OCI-M2 (cell line): ENCODE data around the gene POU3F2.

ENCODE experiments used
- DNase-seq: peaks from one replicate; lab custom pipeline; 2025; ENCODE audit not compliant: unreplicated experiment; lab: John Stamatoyannopoulos, UW

POU3F2 gene

DNA sequence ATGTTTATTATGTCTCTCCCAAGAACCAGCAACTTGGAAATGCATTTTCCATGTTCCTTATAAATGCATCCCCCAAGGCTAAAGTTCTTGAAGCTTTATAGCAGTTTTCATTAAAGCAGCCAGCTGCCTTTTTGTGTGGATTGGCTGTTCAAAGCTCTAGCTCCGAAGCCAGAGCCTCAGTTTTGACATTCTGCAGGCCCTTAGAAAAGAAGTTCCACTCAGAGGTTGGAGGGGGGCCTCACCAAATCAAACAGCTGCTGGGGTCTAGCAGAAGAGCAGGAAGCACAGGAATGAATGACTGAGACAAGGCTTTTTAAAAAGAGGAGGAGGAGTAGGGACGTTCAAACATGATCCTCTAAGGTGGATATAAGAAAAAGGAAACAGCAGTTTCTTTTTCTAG lies 4.2 kb upstream of the POU3F2 start:
- DNase-seq = no peak

DNA sequence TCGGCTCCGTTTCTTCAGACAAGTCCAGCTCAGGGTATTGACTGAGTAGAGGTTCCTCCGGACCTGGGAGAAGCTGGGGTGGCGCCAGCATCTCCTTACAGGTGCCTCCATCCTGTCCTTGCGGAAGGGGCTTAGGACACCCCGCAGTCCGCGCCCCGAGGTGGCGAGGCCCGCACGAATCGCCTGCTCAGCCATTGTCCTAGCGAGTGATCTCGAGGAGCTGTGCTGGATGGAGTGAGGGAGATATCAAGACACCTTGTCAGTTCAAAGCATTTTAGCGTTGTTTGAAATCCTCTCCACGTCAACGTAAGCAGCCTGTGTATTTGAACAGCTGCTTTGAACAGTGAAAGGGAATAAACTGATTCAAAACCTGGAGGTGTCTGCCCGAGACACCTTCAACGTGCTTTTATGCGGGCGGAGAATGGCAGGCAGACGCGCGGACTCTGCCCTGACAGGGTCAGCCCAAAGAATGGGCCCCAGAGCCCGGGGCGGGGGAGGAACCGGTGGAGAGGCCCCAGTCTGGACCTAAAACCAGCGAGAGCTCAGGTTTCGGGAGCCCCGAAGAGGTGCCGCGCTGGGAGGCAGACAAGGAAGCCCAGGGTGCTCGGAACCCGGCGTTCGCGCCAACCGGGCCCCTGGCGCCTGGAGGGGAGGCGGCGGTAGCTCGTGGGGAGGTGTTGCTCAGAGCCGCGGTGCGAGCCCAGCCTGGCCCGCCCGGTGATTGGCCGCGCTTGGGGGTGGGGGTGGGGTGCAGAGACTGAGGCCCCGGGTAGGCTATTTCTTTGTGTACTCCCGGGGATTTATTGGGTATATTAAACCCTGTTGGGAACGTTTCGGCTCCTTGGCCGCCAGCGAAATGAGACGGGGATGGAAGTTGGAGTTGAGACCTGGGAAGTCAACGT lies 3.1 kb upstream of the POU3F2 start:
- DNase-seq = no peak

DNA sequence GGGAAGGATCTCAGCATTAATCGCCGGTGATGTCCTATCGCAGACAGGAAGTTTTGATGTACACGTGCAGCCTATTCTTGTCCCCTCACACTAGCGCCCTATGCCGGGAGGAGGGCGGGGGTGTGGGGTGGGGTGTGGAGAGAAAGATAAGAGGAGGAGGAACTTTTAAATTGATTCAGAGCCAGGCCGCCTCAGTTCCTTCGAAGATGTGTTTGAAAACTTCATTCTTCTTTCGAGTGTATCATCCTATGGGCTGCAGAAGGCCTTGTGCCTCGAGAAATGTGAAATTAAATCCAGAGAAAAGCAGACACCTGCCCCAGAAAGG lies 2.5 kb upstream of the POU3F2 start:
- no peak for DNase-seq

DNA sequence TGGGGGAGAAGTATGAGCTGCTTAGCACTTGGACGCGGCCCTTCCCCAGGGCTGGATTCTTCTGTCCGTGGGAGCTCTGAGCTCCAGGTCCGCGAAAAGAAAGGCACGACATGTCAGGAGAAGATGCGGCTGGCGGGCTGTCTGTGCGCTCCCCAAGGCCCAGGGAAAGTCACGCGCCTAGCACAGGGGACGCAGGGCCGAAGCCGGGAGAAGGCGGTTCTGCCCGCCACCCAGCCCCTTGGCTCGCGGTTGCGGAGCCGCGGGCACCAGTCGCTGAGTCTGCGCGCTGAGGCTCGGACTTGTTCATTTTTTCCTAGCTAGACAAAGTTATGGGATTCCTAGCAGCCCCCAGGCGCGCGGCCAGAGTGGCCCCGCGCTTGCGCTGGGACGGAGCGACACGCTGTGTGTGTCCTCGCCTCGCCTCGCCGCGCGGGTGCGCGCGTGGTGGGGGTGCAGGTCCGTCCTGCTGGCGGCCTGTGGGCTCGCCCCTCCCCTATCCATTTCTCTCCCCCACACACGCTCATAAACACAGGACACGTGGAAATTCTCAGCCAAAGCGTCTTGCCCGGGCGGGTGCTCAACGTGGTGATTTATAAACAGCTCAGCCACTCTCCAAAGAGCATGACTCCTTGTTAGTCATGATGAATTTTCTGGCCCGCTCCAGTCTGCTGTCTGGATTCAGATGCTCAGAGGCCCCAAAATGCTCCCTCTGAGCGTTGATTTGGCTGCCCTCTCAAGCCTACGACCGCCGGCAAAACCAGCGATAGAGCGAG lies 1.9 kb upstream of the POU3F2 start:
- DNase-seq = no peak

DNA sequence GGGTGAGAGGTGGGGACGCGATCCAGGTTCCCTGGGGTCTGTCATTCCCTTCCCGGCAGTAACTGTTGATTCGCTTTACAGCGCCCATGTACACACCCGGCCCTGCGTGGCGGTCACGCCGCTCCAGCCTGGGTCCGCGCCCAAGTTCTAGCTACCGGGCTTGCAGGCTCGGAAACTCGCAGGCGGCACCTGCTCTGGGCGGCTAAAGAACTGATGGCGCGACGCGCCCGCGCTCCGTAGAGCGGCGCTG lies 1.4 kb upstream of the POU3F2 start:
- no peak for DNase-seq

DNA sequence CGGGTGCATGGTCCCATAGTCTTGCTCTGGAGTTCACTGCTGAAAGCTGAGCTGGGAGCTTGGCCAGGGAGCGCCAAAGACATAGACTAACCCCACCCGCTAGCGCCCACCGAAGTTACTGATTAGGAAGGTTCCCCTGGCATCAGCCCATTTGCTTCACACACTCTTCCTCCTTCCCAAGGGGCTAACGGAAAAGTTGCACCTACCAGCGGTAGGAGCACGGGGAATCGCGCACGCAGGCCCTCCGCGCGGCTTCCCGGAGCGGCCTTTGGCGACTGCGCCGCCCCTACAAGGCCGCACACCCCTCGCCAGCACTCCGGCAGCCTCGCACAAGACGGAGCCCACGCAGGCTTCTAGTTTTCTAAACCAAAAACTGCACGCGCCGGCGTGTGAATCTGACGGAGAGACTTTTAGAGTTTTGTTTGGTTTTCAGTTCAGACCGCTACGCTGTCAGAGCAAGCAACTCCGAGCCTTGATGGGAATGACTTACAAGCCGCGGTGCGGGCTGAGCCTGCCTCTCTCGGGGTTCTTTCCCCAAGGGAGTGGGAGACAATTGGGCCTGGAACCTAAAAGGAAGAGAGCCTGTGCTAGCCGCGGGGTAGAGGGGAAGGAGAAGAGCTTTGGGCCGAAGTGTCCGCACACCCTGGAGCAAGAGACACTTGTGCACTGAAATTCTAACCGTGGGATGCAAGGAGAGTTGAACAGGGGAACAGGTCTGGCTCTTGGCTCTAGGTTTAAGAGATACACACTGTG lies 891 bp upstream of the POU3F2 start:
- DNase-seq = peak; percentile 14

DNA sequence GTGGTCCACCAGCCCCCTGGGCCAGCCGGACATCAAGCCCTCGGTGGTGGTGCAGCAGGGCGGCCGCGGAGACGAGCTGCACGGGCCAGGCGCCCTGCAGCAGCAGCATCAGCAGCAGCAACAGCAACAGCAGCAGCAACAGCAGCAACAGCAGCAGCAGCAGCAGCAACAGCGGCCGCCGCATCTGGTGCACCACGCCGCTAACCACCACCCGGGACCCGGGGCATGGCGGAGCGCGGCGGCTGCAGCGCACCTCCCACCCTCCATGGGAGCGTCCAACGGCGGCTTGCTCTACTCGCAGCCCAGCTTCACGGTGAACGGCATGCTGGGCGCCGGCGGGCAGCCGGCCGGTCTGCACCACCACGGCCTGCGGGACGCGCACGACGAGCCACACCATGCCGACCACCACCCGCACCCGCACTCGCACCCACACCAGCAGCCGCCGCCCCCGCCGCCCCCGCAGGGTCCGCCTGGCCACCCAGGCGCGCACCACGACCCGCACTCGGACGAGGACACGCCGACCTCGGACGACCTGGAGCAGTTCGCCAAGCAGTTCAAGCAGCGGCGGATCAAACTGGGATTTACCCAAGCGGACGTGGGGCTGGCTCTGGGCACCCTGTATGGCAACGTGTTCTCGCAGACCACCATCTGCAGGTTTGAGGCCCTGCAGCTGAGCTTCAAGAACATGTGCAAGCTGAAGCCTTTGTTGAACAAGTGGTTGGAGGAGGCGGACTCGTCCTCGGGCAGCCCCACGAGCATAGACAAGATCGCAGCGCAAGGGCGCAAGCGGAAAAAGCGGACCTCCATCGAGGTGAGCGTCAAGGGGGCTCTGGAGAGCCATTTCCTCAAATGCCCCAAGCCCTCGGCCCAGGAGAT lies 1.0 kb downstream of the POU3F2 start:
- DNase-seq = no peak

DNA sequence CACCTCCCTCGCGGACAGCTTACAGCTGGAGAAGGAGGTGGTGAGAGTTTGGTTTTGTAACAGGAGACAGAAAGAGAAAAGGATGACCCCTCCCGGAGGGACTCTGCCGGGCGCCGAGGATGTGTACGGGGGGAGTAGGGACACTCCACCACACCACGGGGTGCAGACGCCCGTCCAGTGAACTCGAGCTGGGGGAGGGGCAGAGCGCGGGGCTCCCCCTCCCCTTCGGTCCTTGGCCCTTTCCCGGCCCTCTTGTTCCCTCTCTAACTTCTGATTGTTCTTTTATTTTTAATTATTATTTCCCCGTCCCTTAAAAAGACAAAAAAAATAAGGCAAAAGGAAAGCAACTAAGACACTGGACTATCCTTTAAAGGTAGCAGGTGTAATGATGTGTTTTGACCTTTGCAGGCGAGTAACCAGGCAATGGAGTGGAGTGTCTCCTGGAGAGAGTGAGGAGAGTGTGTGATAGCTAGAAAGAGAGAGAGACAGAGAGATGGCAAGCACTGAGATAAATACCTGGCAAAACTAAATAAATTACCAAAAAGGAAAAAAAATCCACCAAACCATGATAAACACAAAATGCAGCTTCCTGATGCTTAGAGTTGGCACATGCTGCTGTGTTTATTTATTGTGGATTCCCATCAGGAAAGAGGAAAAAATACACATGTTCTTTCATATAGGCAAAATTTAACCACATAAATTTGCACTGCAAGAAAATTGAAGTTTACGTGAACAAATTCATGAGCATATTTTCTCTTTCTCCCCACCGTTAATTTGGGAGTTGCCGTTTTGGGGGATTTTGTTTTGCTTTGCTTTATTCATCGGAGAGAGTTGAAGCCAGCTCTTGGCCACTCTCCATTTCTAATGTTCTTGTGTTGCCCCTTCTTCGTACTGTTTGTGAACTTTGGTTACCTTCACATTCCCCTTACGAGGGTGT lies 1.9 kb downstream of the POU3F2 start:
- DNase-seq = no peak

DNA sequence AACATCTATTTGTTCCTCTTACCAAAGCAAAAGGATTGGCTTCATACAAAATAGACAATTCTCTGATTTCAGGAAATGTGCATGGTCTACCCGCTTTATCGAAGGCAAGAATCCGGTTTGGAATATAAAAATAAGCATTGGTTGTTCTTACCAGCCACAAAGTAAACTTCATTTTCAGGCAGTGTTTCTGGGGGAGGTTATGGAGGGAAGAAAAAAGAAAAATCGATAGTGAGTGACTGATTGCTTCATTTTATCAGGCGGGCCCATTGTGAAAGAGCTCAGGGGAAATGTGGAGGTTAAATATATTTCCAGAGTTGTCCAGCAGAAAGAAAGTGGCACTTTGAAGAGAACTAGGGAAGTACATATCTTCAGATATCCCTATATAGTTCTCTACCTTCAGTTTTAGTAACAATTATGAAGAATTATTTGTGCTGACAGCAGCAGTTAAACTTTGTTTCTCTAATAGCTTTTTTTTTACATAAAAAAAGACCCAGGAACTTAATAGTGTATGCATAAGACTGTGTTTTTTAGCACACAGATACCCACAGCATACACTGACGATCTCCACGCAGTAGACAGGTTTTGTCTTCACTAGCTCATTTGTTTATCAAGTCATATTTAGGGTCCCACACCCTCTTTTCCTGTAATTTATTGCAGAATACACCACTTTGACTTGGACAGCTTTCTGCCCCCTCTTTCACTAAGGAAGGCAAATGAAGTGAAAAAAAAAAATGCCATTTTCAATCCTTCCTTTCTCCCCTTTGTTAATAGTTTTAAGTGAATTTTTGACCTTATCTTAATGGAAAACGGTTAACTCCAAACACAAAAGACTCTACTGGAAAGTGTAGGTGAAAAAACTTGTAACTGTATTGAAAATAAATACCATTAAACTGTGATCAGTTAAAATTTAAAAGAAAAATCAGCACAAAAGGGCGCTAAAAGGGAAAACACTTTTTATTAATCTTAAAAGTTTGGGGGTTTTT lies 2.9 kb downstream of the POU3F2 start:
- no peak for DNase-seq

DNA sequence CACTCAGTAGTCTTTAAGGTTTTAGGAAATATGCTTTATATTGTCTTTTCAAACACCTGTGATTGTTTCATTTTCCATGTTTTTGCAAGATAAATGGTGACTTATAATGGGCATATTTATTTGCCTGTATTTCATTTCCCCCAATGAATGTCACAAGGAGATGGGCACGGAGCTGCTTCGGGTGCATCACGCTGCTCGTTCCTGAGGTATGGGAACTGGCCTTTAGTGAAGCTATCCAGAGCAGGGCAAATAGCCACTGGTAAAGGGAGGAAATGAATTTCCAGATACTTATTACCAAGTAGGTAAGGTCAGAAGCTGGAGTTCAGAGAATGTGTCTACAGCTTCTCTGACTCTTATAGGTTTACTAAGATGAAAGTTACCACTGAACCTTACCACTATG lies 3.7 kb downstream of the POU3F2 start:
- no peak for DNase-seq

DNA sequence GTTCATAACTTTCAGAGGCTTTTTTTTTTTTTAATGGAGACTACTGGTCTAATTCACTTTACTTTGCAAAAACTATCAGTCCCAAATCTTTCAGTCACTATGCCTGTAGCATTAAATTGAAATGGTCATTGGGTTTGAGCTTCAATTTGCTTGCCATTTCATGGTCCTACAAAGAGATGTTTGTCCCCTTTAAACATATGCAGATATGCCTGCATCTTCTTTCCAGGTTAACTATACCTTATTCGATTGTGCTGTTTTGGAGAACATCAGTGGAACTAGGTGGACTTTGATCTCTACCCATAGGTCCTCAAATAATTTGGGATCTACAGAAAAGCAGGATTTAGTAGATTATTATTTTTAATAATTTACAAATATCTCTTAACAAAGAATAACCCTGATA lies 4.6 kb downstream of the POU3F2 start:
- DNase-seq = no peak

DNA sequence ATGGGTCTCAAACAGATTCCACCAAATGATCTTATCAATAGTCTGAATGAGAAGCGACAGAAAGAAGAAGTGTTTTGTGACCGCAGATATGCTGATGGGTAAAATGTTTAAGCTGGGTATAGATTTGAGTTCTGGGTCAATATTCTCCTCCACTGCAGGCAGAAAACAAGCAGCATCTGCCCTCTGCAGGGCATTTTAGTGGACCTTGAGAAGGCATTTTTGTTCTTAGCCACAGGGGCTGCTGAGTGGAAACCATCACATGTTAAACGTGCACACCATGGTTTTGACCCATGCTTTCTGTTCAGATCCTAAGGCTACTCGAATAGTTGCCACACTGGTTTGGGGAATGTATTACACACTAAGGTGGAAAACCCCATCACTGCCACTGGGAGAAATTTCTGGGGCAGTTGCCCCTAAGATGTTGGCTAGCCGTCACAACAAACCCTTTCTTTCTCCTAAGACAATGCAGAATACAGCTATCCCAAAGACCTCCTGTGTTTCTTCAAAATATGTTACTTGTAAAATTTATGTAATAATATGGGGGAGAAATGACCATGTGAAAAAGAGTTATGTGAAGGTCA lies 5.5 kb downstream of the POU3F2 start:
- DNase-seq = no peak

DNA sequence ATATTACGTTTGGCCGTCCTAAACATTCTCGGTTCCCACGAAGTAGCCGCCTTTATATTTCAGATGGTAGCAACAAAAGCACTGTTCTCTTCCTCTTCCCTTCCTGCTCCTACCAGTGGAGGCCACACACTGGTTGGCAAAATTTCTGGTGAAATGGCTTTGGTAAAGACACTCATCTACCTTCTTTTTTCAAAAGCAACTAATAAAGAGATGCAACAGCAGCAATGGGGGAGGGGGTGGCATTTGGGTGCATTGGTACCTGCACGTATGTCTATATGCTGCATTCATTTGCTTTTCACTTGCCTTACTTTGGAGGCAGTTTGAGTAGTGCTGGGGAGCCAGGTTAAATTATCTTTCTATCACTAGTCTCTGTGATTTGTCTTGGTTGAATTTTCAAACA lies 6.0 kb downstream of the POU3F2 start:
- DNase-seq = no peak

DNA sequence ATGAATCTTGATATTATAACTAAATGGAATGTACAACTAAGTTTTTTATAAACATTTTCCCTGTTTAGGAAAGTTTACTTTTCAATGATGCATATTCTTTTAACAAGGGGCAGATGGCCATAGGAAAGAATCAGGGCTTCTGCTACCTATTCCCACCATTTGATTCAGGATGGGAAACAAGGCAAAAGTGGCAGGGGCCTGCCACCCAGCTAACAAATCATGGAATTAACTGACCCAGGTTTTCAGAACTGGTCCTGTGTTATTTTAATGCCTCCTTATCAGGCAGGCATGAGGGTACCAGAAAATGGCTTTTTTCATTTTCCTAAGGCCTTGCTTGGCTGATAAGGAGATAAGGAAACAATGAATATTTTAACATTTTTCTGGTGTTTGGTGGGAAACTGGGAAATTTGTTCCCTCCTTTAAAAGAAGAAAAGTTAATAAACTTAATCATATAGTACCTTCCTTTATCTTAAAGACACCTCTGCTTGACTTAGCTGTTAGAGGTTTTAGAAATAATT lies 6.7 kb downstream of the POU3F2 start:
- DNase-seq = no peak

DNA sequence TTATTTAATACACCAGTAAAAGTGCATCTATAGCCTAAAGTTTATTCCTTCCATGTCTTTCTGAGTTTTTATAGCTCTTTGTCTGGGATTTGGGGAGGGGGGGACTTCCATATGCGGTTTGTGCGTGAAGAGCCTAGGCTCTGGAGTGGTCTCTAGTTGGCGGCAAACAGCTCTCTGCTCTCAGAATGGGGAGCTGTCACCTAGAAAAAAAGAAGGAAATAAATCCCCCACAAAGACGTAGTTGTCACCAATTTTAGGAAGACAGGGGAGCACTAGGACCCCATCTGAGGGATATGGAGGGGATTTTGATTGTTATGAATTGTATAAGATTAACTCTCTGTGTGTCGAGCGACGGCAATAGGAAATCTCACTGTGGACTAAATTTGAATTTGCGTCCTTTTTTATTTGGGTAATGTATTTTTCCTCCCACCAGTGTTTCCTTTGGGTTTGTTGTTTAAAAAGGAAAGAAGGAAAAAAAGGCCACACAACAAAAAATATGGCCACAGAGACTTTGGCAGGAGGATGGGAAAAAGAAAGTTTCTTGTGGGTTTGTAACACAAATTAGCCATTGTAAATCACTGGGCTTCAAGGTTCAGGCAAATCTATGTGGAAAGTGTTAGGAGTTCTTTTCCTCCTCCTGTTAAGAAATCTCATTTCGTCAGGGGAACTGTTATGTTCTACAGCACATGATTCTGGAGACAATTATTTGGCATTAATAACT lies 7.4 kb downstream of the POU3F2 start:
- DNase-seq = no peak

DNA sequence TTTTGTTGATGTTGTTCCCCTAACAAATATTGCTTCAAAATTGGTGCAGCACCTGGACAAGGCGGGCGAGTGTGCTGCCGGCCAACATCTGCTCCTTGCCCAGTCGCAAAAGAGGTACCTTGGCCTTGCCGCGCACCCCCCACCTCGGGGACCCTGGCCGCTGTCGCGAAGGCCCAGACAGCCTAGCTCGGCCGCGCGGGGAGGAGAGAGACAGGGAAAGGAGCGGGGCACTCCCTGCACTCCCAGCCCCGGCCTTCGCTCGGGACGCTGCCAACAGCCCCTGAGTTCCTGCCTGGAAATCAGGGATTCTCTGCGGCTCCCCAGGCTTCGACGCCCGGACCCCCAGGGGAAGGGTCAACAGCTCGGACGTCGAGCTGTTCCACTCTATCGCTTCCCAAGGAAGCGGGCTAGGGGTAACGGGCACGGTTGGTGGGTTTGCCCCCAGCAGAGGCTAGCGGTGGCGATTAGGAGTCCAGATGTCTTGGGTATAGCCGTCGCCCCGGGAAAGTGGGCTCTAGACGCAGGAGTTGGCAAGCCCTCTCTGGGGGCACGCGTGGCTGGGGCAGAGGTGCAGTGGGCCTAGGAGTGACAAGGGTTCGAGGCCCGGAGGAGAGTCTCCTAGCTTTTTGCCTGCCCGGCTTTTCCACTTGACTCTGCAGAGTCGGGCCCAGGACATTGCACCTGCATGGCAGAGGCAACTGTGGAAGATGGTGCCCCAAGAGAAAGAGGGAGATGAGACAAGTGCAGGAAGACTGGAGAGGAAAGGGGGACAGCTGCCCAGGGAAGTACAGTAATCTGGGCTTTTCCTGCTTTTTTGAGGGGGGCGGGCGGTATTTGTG lies 8.2 kb downstream of the POU3F2 start:
- DNase-seq = no peak
